DMS53 treated with DMSO at 0.1 percent for 48 hours (cell line): ENCODE results near the gene PITPNM1.
"Not testable (repeated sequence)": the region's sequence is repeated elsewhere in the genome, so short reads cannot be mapped to it uniquely, and the experiment has no call there.

Experiments
- DNase-seq: peaks from one replicate; lab custom pipeline; 2025; ENCODE audit not compliant: unreplicated experiment; lab: John Stamatoyannopoulos, UW

PITPNM1 gene

GRCh38 chr11:67468056-67468455, 37.1 kb downstream of the PITPNM1 start:
- DNase-seq = peak; percentile 28

GRCh38 chr11:67466962-67467771, 38.0 kb downstream of the PITPNM1 start:
- no peak for DNase-seq

- no peak for DNase-seq
These were observed 38.8 kb downstream of the PITPNM1 start for GRCh38 chr11:67466367-67466766.

GRCh38 chr11:67465530-67465929, 39.6 kb downstream of the PITPNM1 start:
- not testable (repeated sequence) for DNase-seq

GRCh38 chr11:67465189-67465510, 40.0 kb downstream of the PITPNM1 start:
- no peak for DNase-seq

GRCh38 chr11:67464411-67465188, 40.6 kb downstream of the PITPNM1 start:
- peak; percentile 86 for DNase-seq

- DNase-seq = peak; percentile 78
These were observed 41.3 kb downstream of the PITPNM1 start for GRCh38 chr11:67463680-67464410.

- DNase-seq = no peak
These were observed 42.0 kb downstream of the PITPNM1 start for GRCh38 chr11:67463186-67463585.

GRCh38 chr11:67458266-67458665, 46.9 kb downstream of the PITPNM1 start:
- DNase-seq = no peak

- no peak for DNase-seq
These were observed 47.7 kb downstream of the PITPNM1 start for GRCh38 chr11:67457453-67457852.

GRCh38 chr11:67456068-67456705, 49.0 kb downstream of the PITPNM1 start:
- no peak for DNase-seq

GRCh38 chr11:67455054-67455453, 50.1 kb downstream of the PITPNM1 start, which contains the start of gene CABP4:
TSS of gene CABP4 (plus strand) at chr11:67455354. CDS start at chr11:67455424, 70 bp downstream.
- no peak for DNase-seq

- no peak for DNase-seq
These were observed 51.1 kb downstream of the PITPNM1 start for GRCh38 chr11:67453816-67454732.

GRCh38 chr11:67452141-67452952, 52.8 kb downstream of the PITPNM1 start, which contains the start of gene GPR152:
TSS of gene GPR152 (minus strand) at chr11:67452729. CDS start at chr11:67452724, 5 bp downstream.
- DNase-seq = peak; percentile 25

- no peak for DNase-seq
These were observed 53.5 kb downstream of the PITPNM1 start for GRCh38 chr11:67451658-67451976.

GRCh38 chr11:67450796-67451657, 54.1 kb downstream of the PITPNM1 start:
- DNase-seq = no peak

- peak; percentile 92 for DNase-seq
These were observed 55.9 kb downstream of the PITPNM1 start for GRCh38 chr11:67449116-67449844.

- no peak for DNase-seq
These were observed 56.9 kb downstream of the PITPNM1 start for GRCh38 chr11:67448220-67448609.
